ENCODE measurements around the gene DOCK4. TPM values are rescaled to one million over a fixed set of nuclear protein-coding genes. Genes with fewer than 3 reads are reported as not detected.

Gene DOCK4
- total and polyA plus RNA-seq, 2 of the 8 experiments (the other 6 are each of a cell fraction or from before 2014, with no cell fraction given): 5.1 to 23.6 TPM

DNA sequence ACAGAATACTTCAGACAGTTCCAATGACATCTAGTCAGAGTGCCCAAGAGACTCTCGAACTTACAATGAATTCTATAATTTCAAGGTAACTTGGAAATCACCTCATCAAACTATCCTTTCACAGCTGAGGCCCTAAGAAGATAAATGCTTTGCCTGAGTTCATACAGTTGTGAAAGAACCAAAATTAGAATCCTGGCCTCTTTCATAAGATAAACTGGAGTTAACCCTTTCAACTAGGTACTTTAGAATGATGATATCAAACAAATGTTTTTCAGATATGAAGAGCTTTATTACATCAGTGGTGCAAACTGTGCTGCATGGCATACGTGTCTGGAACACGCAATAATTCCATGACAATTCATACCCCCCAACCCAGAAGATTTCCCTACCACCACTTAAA lies 17.9 kb downstream of the DOCK4 start:
- Histone ChIP-seq H4K8ac (ENCODE audit: extremely low read depth, insufficient read depth, low read length) (no peak overlapping the region), H3K4me2 (ENCODE audit: insufficient read depth in 1 of 2, low read depth in 2 of 2, low read length in 2 of 2) (no peak overlapping the region), H3K4me1 (replicated peaks in 1 of 4; ENCODE audit: control insufficient read depth in 3 of 4, insufficient read depth in 4 of 4, low read length in 3 of 4) (peaks cover 0 to 6% (median 0%) of the 10 kb centered on the region in 4 experiments; a peak in 1 of 7 replicates), H3K27me3 (replicated peaks in 1 of 4; ENCODE audit: control insufficient read depth in 3 of 4, extremely low read depth in 1 of 4, insufficient read depth in 3 of 4, low read length in 3 of 4) (no peaks in the 10 kb centered on the region), H3K36me3 (ENCODE audit: control insufficient read depth in 2 of 4, insufficient read depth in 4 of 4, low read length in 3 of 4) (no peaks in the 10 kb centered on the region), H3K79me2 (ENCODE audit: control insufficient read depth in 1 of 2, insufficient read depth in 2 of 2, low read length in 2 of 2) (peaks cover 0 to 55% of the 10 kb centered on the region in 2 experiments; a peak in 2 of 4 replicates), H3K18ac (ENCODE audit: extremely low read depth, low read length) (no peak overlapping the region), H2BK15ac (ENCODE audit: low read length) (no peak overlapping the region), H3K23me2 (ENCODE audit: low read depth, low read length) (no peaks in the 10 kb centered on the region), H2BK12ac (ENCODE audit: low read depth, low read length) (no peak overlapping the region), H3K23ac (ENCODE audit: insufficient read length) (no peak overlapping the region), H3K4me3 (ENCODE audit: extremely low read depth in 1 of 4, insufficient read depth in 2 of 4, low read depth in 3 of 4, low read length in 4 of 4) (no peak overlapping the region), H2AFZ (ENCODE audit: low read length) (no peak overlapping the region), H3K56ac (replicated peaks; ENCODE audit: insufficient read length, low read depth, low read length) (no peak overlapping the region), H3K14ac (ENCODE audit: insufficient read length) (no peak overlapping the region), H4K91ac (replicated peaks; ENCODE audit: insufficient read length, low read length) (no peak overlapping the region), H3K9ac (replicated peaks in 1 of 4; ENCODE audit: extremely low read depth in 1 of 4, low read depth in 3 of 4, low read length in 3 of 4) (no peak overlapping the region), H3K27ac (ENCODE audit: low read depth, low read length) (no peak overlapping the region), H3K4ac (replicated peaks; ENCODE audit: insufficient read length, low read depth, low read length) (no peak overlapping the region), H2BK20ac (ENCODE audit: low read length) (no peak overlapping the region), H2BK5ac (ENCODE audit: low read depth, low read length) (no peak overlapping the region), H2AK5ac (ENCODE audit: low read depth, low read length) (no peak overlapping the region), H4K20me1 (replicated peaks in 1 of 2; ENCODE audit: control insufficient read depth in 1 of 2, insufficient read depth in 2 of 2, low read length in 2 of 2) (peaks cover 0 to 4% of the 10 kb centered on the region in 2 experiments), H3K9me3 (ENCODE audit: insufficient read depth in 2 of 2, low read depth in 1 of 2, low read length in 1 of 2) (no peaks in the 10 kb centered on the region), H2BK120ac (replicated peaks; ENCODE audit: low read depth, low read length) (no peak overlapping the region), H3K79me1 (ENCODE audit: low read depth, low read length) (peaks cover 6% of the 10 kb centered on the region), H4K5ac (ENCODE audit: insufficient read length, low read depth, low read length) (no peak overlapping the region)
- 92% methylated on average over 3 of the region's 3 CpGs; no CpG with 5 or more reads in 1 of the 2 experiments for WGBS, 2 experiments (ENCODE audit: extremely low coverage in 1 of 2, insufficient coverage in 1 of 2, insufficient read length in 1 of 2, insufficient replicate concordance in 2 of 2, low coverage in 1 of 2, low lambda C conversion rate in 2 of 2, missing lambda C conversion rate in 1 of 2)
- DNase-seq (ENCODE audit: low read depth in 1 of 2, low spot score in 2 of 2): no peak
- POLR2A ChIA-PET (ENCODE audit: partially characterized antibody): interaction anchor here (1.0 kb wide), 1 partner anchor 18 kb away, joined by 3 read pairs; the partner anchor contains the start of genes DOCK4 and ZNF277
- CTCF ChIA-PET (ENCODE audit: partially characterized antibody): interaction anchor here (1.2 kb wide), 1 partner anchor 8 kb away, joined by 3 read pairs; no protein-coding TSS in a partner anchor
- FAIRE-seq: no peak
- TF ChIP-seq KDM4A (IDR thresholded peaks at IDR 0.05; ENCODE audit: low read depth, low read length, severe bottlenecking) (no peak), EZH2 (IDR thresholded peaks at IDR 0.05; ENCODE audit: low read depth, low read length, severe bottlenecking) (no peak), POLR2AphosphoS5 (IDR thresholded peaks at IDR 0.05; ENCODE audit: low read depth, low read length) (no peak), KDM1A (IDR thresholded peaks at IDR 0.05; ENCODE audit: borderline replicate concordance, low read length) (no peak), HDAC6 (IDR thresholded peaks at IDR 0.05; ENCODE audit: low read depth, low read length) (no peak), JUND (IDR thresholded peaks at IDR 0.05; ENCODE audit: low read length) (no peak), TAF7 (optimal IDR thresholded peaks at IDR 0.05; ENCODE audit: borderline replicate concordance, low read depth, low read length) (no peak), CBX5 (IDR thresholded peaks at IDR 0.05; ENCODE audit: low read depth, low read length) (no peak), MAX (IDR thresholded peaks at IDR 0.05) (no peak)
- TF ChIP-seq, protein P1, sequence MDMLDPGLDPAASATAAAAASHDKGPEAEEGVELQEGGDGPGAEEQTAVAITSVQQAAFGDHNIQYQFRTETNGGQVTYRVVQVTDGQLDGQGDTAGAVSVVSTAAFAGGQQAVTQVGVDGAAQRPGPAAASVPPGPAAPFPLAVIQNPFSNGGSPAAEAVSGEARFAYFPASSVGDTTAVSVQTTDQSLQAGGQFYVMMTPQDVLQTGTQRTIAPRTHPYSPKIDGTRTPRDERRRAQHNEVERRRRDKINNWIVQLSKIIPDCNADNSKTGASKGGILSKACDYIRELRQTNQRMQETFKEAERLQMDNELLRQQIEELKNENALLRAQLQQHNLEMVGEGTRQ (IDR thresholded peaks at IDR 0.05; ENCODE audit: low read length): no peak

Data from H1 (cell line).